Mesothelial cell of epicardium (in vitro differentiated cells): ENCODE measurements around the gene CFAP77. TPM values are rescaled to one million over a fixed set of nuclear protein-coding genes. Genes with fewer than 3 reads are reported as not detected.
A peak's percentile ranks its signal among the peaks of the same experiment; 100 is the strongest.

Experiments
- DNase-seq, 2 experiments: peaks; one replicate each; pipeline ENCODE4 v3.0.0; 2021; ENCODE audit warnings: low spot score in 2 of 2; ENCODE audit not compliant: unreplicated experiment in 2 of 2
- H3K27ac Mint-ChIP-seq: 2 replicates; pipeline ENCODE4 v1.8.0; 2021; ENCODE audit warnings: mixed read lengths
- H3K27me3 Mint-ChIP-seq: 2 replicates; pipeline ENCODE4 v1.8.0; 2021; ENCODE audit warnings: low read depth, mixed read lengths
- H3K36me3 Mint-ChIP-seq: 2 replicates; pipeline ENCODE4 v1.8.0; 2021; ENCODE audit warnings: mixed read lengths
- H3K4me1 Mint-ChIP-seq: 2 replicates; pipeline ENCODE4 v1.8.0; 2021; ENCODE audit warnings: mixed read lengths
- H3K4me3 Mint-ChIP-seq: 2 replicates; pipeline ENCODE4 v1.8.0; 2021; ENCODE audit warnings: mild to moderate bottlenecking, moderate library complexity, mixed read lengths
- H3K9me3 Mint-ChIP-seq: 2 replicates; pipeline ENCODE4 v1.8.0; 2021; ENCODE audit warnings: mixed read lengths
- total RNA-seq: library from RNA; stranded (reverse); gene quantifications from 3 replicates; pipeline ENCODE4 v1.2.1, GENCODE V29; 2021
- TF ChIP-seq, protein P1 (sequence below): fragments of 200-600 bp; sonication (generic); IDR thresholded peaks from one replicate; pipeline ENCODE4 v1.5.0; 2021; ENCODE audit warnings: antibody characterized with exemption; ENCODE audit not compliant: unreplicated experiment

The CFAP77 gene
- total RNA-seq, 1 donor from 2014 or later: not detected

- Mint-ChIP-seq H3K27me3 (peaks cover 61% of the 10 kb centered on the region), H3K4me3 (no peak overlapping the region), H3K9me3 (no peaks in the 10 kb centered on the region), H3K27ac (no peak overlapping the region), H3K36me3 (no peaks in the 10 kb centered on the region), H3K4me1 (no peaks in the 10 kb centered on the region)
- TF ChIP-seq, protein P1, sequence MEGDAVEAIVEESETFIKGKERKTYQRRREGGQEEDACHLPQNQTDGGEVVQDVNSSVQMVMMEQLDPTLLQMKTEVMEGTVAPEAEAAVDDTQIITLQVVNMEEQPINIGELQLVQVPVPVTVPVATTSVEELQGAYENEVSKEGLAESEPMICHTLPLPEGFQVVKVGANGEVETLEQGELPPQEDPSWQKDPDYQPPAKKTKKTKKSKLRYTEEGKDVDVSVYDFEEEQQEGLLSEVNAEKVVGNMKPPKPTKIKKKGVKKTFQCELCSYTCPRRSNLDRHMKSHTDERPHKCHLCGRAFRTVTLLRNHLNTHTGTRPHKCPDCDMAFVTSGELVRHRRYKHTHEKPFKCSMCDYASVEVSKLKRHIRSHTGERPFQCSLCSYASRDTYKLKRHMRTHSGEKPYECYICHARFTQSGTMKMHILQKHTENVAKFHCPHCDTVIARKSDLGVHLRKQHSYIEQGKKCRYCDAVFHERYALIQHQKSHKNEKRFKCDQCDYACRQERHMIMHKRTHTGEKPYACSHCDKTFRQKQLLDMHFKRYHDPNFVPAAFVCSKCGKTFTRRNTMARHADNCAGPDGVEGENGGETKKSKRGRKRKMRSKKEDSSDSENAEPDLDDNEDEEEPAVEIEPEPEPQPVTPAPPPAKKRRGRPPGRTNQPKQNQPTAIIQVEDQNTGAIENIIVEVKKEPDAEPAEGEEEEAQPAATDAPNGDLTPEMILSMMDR: no peak
- no peak for DNase-seq
Measured at GRCh38 chr9:132441404-132441803, 31.4 kb downstream of the CFAP77 start.

- Mint-ChIP-seq H3K36me3 (no peaks in the 10 kb centered on the region), H3K27ac (no peak overlapping the region), H3K9me3 (no peaks in the 10 kb centered on the region), H3K27me3 (peaks cover 74% of the 10 kb centered on the region), H3K4me3 (no peak overlapping the region), H3K4me1 (no peaks in the 10 kb centered on the region)
- DNase-seq: no peak
- TF ChIP-seq, protein P1: no peak
Measured at GRCh38 chr9:132443951-132444607, 34.1 kb downstream of the CFAP77 start.

- H3K27me3 Mint-ChIP-seq: peaks cover 76% of the 10 kb centered on the region
- no peaks in the 10 kb centered on the region for H3K4me1 Mint-ChIP-seq
- no peaks in the 10 kb centered on the region for H3K36me3 Mint-ChIP-seq
- TF ChIP-seq, protein P1: no peak
- no peak overlapping the region for H3K4me3 Mint-ChIP-seq
- no peaks in the 10 kb centered on the region for H3K9me3 Mint-ChIP-seq
- no peak for DNase-seq
- no peak overlapping the region for H3K27ac Mint-ChIP-seq
Measured at GRCh38 chr9:132446887-132447286, 36.9 kb downstream of the CFAP77 start.

DNA sequence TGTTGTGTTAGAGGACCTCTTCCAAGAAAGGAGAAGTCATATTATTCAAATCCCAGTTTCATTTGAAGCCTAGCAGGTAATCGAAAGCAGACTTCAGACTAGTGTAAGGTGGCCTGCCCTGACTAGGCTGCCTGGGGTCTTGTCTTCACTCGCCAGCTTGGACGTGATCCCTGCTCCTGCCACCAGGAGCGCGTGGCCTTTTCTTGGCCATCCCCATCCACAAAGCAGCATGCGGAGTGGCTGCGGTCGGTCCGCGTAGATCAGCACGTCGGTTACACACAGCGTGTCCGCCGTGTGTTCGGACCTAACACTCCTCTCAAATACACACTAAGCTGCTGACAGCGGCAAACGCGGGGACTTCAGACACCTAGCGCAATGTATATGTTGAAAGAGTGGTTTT is 37.3 kb downstream of the CFAP77 start:
- H3K36me3 Mint-ChIP-seq: no peaks in the 10 kb centered on the region
- no peaks in the 10 kb centered on the region for H3K4me1 Mint-ChIP-seq
- H3K9me3 Mint-ChIP-seq: no peaks in the 10 kb centered on the region
- TF ChIP-seq, protein P1: peak; percentile 21
- no peak overlapping the region for H3K4me3 Mint-ChIP-seq
- H3K27ac Mint-ChIP-seq: no peak overlapping the region
- H3K27me3 Mint-ChIP-seq: peaks cover 76% of the 10 kb centered on the region
- DNase-seq: no peak

DNA sequence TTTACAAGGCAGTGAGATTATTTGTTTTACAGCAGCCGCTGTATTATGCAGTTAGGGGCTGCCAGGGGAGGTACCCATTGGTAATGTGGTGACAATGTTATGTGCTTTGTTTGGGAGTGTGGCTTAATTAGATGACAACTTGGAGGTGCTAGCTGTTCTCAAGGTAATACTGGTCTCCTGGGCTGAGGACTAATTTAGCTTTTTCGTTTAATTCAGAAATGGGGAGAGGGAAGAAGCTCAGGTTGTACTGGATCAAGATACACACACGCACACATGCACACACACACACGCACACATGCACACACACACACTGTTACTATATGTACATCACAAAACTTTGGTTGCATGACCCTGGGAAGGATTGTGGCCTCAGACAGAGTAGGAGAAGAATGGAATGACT is 37.9 kb downstream of the CFAP77 start:
- H3K27ac Mint-ChIP-seq: no peak overlapping the region
- peaks cover 78% of the 10 kb centered on the region for H3K27me3 Mint-ChIP-seq
- H3K9me3 Mint-ChIP-seq: no peaks in the 10 kb centered on the region
- H3K36me3 Mint-ChIP-seq: no peaks in the 10 kb centered on the region
- H3K4me3 Mint-ChIP-seq: no peak overlapping the region
- H3K4me1 Mint-ChIP-seq: no peaks in the 10 kb centered on the region
- TF ChIP-seq, protein P1: no peak
- DNase-seq: no peak

DNA sequence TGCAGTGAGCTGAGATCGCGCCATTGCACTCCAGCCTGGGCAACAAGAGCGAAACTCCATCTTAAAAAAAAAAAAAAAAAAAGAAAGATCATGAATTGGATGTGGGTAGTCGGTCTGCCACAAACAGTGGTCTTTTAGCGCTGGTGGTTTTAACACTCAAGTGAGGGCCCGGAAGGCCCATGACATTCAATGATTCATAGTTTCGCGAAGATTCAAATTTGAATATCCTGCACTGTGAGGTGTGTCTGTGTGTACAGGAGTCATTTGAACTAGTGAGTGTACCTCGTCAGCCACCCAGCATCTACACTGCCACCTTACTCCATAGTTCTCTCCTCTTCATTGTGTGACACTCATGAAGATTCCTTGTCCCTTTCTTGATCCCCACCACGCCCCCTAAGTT is 41.3 kb downstream of the CFAP77 start:
- TF ChIP-seq, protein P1: no peak
- DNase-seq: no peak
- Mint-ChIP-seq H3K36me3 (no peaks in the 10 kb centered on the region), H3K4me1 (no peaks in the 10 kb centered on the region), H3K27me3 (peaks cover 83% of the 10 kb centered on the region), H3K9me3 (no peaks in the 10 kb centered on the region), H3K27ac (no peak overlapping the region), H3K4me3 (no peak overlapping the region)
